Eye (tissue), 1 donor: ENCODE measurements around the gene OR1I1.
"Not testable (repeated sequence)": the region's sequence is repeated elsewhere in the genome, so short reads cannot be mapped to it uniquely, and the experiment has no call there.

Experiments
- DNase-seq: peaks from one replicate; pipeline ENCODE4 v3.0.0-alpha.2; 2015

The OR1I1 gene

DNA sequence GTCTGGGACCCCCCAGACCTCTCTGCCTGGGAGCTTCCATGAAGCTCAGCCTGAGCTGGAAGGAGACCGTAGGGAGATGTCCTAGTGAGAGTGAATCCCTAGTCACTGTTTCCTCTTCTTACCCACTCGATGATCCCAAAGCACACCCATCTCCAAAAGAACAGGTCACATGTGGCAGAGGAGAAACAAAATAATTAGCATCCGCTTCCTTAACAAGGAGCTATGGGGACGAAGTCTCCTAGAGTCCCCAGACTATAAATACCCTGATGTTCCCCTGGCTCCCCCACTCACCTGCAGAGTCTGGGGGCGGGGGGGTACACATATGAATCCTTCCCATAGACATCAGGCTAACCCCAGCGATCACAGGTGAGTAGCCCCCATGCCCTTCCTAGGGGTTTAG is at the start of gene OR1I1:
Gene OR1I1, plus strand, starts transcription at position 301 of the 400 bp plus-strand sequence. CDS start 4,855 bp downstream, outside the sequence.
- no peak for DNase-seq

DNA sequence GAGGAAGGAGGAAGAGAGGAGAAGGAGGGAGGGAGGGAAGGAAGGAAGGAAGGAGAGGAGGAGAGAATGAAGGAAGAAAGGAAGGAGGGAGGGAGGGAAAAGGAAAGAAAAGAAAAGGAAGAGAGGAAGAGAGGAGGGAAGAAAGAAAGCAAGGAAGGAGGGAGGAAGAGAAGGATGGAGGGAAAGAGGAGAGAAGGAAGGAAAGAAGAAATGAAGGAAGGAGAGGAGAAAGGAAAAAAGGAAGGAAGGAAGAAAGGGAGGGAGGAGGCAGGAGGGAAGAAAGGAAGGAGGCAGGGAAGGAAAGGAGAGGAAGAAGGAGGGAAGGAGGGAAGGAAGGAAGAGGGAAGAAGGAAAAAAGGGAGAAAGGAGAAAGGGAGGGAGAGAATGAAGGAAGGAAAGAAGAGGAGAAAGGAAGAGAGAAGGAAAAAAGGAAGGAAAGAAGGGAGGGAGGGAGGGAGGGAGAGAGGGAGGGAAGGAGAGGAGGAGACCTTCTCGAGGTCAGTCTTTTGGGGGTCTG is 46.2 kb upstream of the OR1I1 start:
- DNase-seq, result no peak

DNA sequence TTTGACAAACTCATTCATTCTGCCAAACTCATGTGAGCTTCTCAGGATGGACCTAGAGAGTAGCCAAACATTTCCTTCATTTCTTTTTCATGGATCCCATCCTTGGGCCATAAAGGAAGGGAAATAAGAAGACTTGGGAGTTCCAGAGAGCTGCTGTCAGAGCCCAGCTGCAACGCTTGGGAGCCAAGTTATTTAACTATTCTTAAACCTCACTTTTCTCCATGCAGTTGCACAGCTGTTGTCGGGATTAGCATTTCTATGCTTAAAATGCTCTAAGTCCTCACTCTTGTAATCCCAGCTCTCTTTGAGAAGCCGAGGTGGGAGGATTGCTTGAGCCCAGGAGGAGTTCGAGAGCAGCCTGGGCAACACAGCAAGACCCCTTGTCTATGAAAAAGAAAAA is 44.4 kb upstream of the OR1I1 start:
- DNase-seq, result no peak

DNA sequence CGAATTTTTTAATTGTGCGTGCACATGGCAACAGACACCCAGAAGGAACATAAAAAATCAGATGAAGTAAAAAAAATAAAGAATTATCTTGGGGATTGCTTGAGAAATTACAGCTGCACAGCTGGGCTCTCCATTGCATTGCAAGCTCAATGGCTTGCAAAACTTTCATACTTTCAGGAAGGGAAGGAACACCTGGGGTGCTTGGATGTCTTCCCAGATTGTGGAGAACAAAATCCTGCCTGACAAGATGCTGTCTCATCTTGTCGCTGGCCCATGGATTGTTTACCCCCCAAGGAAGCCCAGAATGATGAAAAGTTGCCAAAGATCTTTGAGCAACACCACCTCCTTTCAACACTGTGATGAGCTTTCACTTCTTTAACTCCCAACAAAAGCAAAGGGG is 43.7 kb upstream of the OR1I1 start:
- DNase-seq, result no peak

DNA sequence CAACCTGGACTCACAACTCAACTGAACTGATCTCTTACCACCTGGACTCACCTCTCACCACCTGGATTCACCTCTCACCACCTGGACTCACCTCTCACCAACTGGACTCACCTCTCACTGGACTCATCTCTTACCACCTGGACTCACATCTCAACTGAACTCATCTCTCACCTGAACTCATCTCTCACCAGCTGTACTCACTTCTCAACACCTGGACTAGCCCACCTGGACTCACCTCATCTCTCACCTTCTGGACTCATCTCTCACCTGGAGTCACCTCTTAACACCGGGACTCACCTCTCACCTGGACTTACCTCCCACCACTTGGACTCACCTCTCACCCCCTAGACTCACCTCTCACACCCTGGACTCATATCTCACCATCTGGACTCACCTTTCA is 40.0 kb upstream of the OR1I1 start:
- no peak for DNase-seq

DNA sequence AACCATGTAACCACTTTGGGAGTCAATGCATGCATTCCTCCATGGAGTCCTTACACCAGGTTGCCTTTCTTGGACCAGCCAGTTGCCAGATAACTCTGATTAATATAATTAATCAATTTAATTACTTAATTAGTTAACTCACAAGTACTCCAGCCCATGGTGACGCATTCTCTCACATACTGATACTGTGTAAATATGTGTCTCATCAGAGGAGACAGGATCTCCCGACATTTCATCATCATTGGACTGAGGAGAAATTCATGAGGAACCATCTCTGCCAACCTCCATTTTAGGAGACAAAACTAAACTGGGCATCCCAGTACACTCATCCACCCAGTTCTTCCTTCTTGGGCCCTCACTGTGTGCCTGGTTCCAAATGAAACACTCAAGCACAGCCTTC is 39.2 kb upstream of the OR1I1 start:
- DNase-seq, result no peak

DNA sequence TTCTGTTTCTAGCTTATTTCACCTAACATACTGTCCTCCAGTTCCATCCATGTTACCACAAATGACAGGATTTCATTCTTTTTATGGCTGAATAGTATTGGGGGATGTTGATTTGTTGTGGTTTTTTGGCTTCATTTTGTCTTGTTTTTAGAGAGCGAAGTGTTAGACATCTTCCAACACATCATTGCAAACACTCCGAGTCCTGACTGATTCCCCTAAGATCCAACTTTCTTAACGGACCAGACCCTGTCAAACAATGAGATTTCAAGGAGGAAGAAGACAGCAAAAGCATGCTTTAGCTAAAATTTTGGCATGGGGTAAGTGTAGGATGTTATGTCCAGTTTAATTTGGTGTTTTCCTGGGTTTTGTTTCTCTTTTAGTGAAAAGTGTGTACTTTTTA is 36.5 kb upstream of the OR1I1 start:
- no peak for DNase-seq

GRCh38 chr19:15047680-15048079 is 34.3 kb upstream of the OR1I1 start:
- no peak for DNase-seq

- no peak for DNase-seq
Observed at GRCh38 chr19:15048128-15048527, 33.9 kb upstream of the OR1I1 start.

GRCh38 chr19:15048885-15049541 is 33.0 kb upstream of the OR1I1 start, which contains the start of gene CASP14:
Gene CASP14, plus strand, starts transcription at chr19:15049480. Its CDS starts 2,772 bp downstream, at chr19:15052252.
- no peak for DNase-seq

DNA sequence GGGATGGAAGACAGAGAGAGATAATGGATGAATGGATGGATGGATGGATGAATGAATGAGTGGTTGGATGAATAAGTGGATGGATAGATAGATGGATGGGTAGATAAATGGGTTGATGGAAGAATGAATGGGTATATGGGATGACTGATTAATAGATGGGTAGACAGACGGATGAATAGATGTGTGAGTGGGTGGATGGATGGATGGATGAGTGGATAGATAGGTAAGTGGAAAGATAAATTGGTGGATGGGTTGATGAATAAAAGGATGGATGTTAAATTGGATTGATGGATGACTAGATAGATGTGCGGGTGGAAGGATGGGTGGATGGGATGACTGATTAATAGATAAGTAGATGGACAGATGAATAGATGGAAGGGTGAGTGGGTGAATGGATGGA is 31.4 kb upstream of the OR1I1 start:
- DNase-seq, result no peak

DNA sequence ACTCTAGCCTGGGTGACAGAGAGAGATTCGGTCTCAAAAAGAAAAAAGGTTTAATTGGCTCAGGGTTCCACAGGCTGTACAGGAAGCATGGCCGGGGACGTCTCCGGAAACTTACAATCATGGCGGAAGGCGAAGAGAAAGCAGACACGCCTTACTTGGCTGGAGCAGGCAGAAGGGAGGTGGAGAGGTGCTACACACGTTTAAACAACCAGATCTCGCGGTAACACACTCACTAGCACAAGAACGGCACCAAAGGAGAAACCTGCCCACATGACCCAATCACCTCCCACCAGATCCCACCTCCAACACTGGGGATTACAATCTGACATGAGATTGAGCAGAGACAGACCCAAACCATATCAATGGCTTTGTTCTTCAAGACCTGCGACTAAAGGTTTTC is 20.0 kb upstream of the OR1I1 start:
- no peak for DNase-seq

- not testable (repeated sequence) for DNase-seq
Observed at GRCh38 chr19:15070386-15070785, 11.6 kb upstream of the OR1I1 start.

GRCh38 chr19:15072930-15073647 is 8.9 kb upstream of the OR1I1 start:
- no peak for DNase-seq

DNA sequence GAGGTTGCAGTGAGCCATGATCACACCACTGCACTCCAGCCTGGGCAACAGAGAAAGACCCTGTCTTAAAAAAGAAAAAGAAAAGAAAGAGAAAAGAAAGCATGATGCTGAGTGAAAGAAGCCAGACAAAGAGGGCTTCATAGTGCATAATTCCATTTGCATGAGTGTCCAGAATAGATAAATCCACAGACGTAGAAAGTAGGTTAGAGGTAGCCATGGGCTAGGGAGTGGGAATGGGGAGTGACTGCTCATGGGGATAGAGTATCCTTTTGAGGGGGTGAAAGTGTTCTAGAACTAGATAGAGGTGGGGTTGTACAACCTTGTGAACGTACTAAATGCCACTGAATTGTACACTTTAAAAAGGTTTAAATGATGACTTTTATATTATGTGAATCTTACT is 7.6 kb upstream of the OR1I1 start:
- DNase-seq, result no peak

DNA sequence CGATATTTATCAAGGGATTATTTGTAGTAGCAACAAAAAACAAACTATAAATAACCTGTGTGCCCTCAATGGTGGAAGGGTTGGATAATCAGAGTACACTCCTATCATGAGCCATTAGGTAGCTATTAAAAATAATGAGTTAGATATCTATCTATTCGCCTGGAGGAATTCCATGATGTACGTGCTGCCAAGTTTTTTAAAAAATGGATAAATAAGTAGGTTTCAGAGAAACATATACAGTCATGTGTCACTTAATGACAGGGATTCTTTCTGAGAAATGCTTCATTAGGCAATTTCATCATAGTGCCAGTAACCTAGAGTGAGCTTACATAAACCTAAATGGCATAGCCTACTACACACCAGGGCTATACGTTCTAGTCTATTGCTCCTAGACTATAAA is 6.2 kb upstream of the OR1I1 start:
- DNase-seq, result no peak

DNA sequence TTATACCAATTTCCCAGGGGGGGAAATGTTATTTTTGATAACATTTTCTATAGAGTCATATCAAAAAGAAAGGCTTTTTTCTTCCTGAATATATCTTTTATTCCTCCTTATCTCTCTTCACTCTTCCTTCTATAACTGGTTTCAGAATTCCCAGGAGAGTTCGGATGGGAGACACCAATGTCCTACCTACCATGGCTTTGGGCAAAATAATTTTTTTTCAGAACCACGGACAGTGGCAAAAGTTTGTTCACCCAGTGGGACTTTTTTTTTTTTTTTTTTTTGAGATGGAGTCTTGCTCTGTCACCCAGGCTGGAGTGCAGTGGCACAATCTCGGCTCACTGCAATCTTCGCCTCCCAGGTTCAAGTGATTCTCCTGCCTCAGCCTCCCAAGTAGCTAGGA is 2.0 kb upstream of the OR1I1 start:
- peak; percentile 9 for DNase-seq

GRCh38 chr19:15087182-15087581 is 5.2 kb downstream of the OR1I1 start:
- DNase-seq, result no peak

- peak; percentile 93 for DNase-seq
Observed at GRCh38 chr19:15091918-15092753, 10.1 kb downstream of the OR1I1 start.

DNA sequence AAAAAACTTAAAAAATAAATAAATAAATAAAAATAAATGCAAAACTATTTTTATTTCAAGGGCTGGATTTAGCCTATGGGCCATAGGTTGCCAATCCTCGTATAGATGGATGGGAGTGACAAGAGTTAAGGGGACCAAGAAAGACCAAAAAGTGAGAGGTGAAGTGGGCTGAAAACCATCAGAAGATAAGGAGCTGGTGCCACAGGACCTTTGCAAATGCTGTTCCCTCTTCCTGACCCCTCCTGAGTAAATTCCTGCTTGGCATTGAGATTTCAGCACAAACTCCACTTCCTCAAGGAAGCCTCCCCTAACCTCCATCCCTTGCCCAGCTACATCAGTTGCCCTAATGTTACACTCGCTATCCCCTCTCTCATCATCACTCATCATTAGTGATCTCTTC is 11.0 kb downstream of the OR1I1 start:
- DNase-seq, result no peak

- DNase-seq, result no peak
Observed at GRCh38 chr19:15096223-15096622, 14.2 kb downstream of the OR1I1 start.

DNA sequence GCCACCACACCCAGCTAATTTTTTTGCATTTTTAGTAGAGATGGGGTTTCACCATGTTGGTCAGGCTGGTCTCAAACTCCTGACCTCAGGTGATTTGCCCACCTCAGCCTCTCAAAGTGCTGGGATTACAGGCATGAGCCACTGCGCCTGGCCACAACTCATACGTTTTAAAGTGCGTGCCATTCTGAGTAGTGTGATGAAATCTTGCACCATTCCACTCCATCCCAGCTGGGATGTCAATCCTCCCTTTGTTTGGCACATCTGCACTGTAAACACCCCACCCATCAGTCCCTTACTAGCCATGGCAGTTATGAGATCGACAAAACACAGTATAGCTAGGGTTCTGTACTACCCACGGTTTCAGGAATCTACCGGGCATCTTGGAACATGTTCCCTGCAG is 16.0 kb downstream of the OR1I1 start:
- not testable (repeated sequence) for DNase-seq

- DNase-seq, result no peak
Observed at GRCh38 chr19:15098460-15098859, 16.4 kb downstream of the OR1I1 start.
